Spleen (tissue), 7 donors: ENCODE data around the gene MAP1LC3C.

Source experiments
- CTCF ChIP-seq, 11 experiments: fragments of 200-600 bp in 7 of 11; fragments of 450-650 bp in 4 of 11; sonication (generic) in 4 of 11; IDR thresholded peaks in 8 of 11; conservative IDR thresholded peaks in 3 of 11; 1 replicate in 7 of 11; 2 replicates in 4 of 11; pipeline versions ENCODE4 v1.4.0 to v1.8.0; 2016 to 2021; ENCODE audit warnings: antibody characterized with exemption in 11 of 11, inconsistent platforms in 4 of 11, mild to moderate bottlenecking in 1 of 11
- POLR2AphosphoS5 ChIP-seq, 3 donors: sonication (generic); formaldehyde crosslinking; IDR thresholded peaks; one replicate each; pipeline ENCODE4 v1.5.1; 2017; ENCODE audit warnings: antibody characterized with exemption in 3 of 3
- donor health status: DM: no; HTN: no; CAD: no; lungs with moderate emphysema.
- donor health status: DM: no; HTN: no; CAD: no.
- donor health status: DM: no; HTN: no; CAD: no.

- TF ChIP-seq CTCF (IDR thresholded peaks at IDR 0.05 in 8 of 11, conservative IDR thresholded peaks at IDR 0.05 in 3 of 11) (no peak), POLR2AphosphoS5 (IDR thresholded peaks at IDR 0.05) (no peak)
These were observed 35.2 kb downstream of the MAP1LC3C start for GRCh38 chr1:241963722-241964121.
